Cardiac muscle cell (in vitro differentiated cells and primary cell): ENCODE data around the gene ITGAD. TPM values are rescaled to one million over a fixed set of nuclear protein-coding genes. Genes with fewer than 3 reads are reported as not detected.

Source experiments
- DNase-seq, 2 donors: peaks; one replicate each; pipeline versions ENCODE4 v3.0.0 to v3.0.0-alpha.2; 2010 to 2017; ENCODE audit warnings: low read depth in 1 of 2, low spot score in 1 of 2
- H3K27ac ChIP-seq: fragments of 200-600 bp; sonication (generic); 2 replicates; pipeline ENCODE4 v1.5.1; 2016
- H3K27me3 ChIP-seq: fragments of 200-600 bp; sonication (generic); 2 replicates; pipeline ENCODE4 v1.6.0; 2016; ENCODE audit warnings: control low read depth
- H3K36me3 ChIP-seq: fragments of 200-600 bp; sonication (generic); 2 replicates; pipeline ENCODE4 v1.5.1; 2016; ENCODE audit warnings: control low read depth
- H3K4me1 ChIP-seq: fragments of 200-600 bp; sonication (generic); 2 replicates; pipeline ENCODE4 v1.8.1; 2017; ENCODE audit warnings: low read depth, mild to moderate bottlenecking, mixed run types
- H3K4me3 ChIP-seq: fragments of 200-600 bp; sonication (generic); 2 replicates; pipeline ENCODE4 v1.5.1; 2016; ENCODE audit warnings: mild to moderate bottlenecking
- H3K9me3 ChIP-seq: fragments of 200-600 bp; sonication (generic); 2 replicates; pipeline ENCODE4 v1.5.1; 2017; ENCODE audit warnings: low read depth, mild to moderate bottlenecking, control low read depth
- CTCF ChIP-seq: IDR thresholded peaks from 2 replicates; pipeline ENCODE4 v1.5.1; 2012; ENCODE audit warnings: low read depth, mild to moderate bottlenecking, low read length
- polyA plus RNA-seq: library from polyadenylated mRNA; unstranded; fragments of >200 nt; fragmentation: Nextera tagmentation; extraction: Ambion mirVana; gene quantifications from 2 replicates; pipeline ENCODE4 v1.2.1, GENCODE V29; 2016
- total RNA-seq: library from RNA; depleted of rRNA; stranded (reverse); fragments of >200 nt; gene quantifications from 2 replicates; pipeline ENCODE4 v1.2.3, GENCODE V29; 2016

The ITGAD gene
- total and polyA plus RNA-seq, 2 experiments from 2014 or later: not detected

- Histone ChIP-seq H3K27me3 (peaks cover 4% of the 10 kb centered on the region), H3K4me1 (no peaks in the 10 kb centered on the region), H3K9me3 (no peaks in the 10 kb centered on the region), H3K36me3 (no peaks in the 10 kb centered on the region), H3K27ac (no peak overlapping the region), H3K4me3 (no peak overlapping the region)
- no peak for TF ChIP-seq CTCF
- DNase-seq: no peak
Observed at GRCh38 chr16:31351246-31351941, 41.7 kb upstream of the ITGAD start.

GRCh38 chr16:31351942-31352325 lies 41.2 kb upstream of the ITGAD start:
- Histone ChIP-seq H3K9me3 (no peaks in the 10 kb centered on the region), H3K4me1 (no peaks in the 10 kb centered on the region), H3K27ac (no peak overlapping the region), H3K4me3 (no peak overlapping the region), H3K36me3 (no peaks in the 10 kb centered on the region), H3K27me3 (peaks cover 4% of the 10 kb centered on the region)
- no peak for DNase-seq
- no peak for TF ChIP-seq CTCF

- H3K4me1 ChIP-seq: peaks cover 6% of the 10 kb centered on the region
- H3K27ac ChIP-seq: no peak overlapping the region
- no peaks in the 10 kb centered on the region for H3K36me3 ChIP-seq
- peaks cover 4% of the 10 kb centered on the region for H3K27me3 ChIP-seq
- TF ChIP-seq CTCF: no peak
- no peak for DNase-seq
- no peak overlapping the region for H3K4me3 ChIP-seq
- H3K9me3 ChIP-seq: no peaks in the 10 kb centered on the region
Observed at GRCh38 chr16:31352376-31353115, 40.6 kb upstream of the ITGAD start.

GRCh38 chr16:31354394-31355291 lies 38.5 kb upstream of the ITGAD start, which contains the start of gene ITGAX:
Gene ITGAX, plus strand, starts transcription at chr16:31355176. Its CDS starts 79 bp downstream, at chr16:31355255.
- DNase-seq: peak in 1 of 2 donors; percentile 61
- no peak within 1 kb of the TSS for H3K4me3 ChIP-seq

More at GRCh38 chr16:31354394-31355291, 38.5 kb upstream of the ITGAD start, which contains the start of gene ITGAX:
- H3K27ac ChIP-seq: no peak within 1 kb of the TSS
- H3K4me1 ChIP-seq: peaks cover 11% of the 10 kb centered on the region
- no peaks in the 10 kb centered on the region for H3K9me3 ChIP-seq
- H3K36me3 ChIP-seq: no peaks in the 10 kb centered on the region
- peaks cover 4% of the 10 kb centered on the region for H3K27me3 ChIP-seq
- TF ChIP-seq CTCF: no peak
